ENCODE data around the gene NEIL1.

DNA sequence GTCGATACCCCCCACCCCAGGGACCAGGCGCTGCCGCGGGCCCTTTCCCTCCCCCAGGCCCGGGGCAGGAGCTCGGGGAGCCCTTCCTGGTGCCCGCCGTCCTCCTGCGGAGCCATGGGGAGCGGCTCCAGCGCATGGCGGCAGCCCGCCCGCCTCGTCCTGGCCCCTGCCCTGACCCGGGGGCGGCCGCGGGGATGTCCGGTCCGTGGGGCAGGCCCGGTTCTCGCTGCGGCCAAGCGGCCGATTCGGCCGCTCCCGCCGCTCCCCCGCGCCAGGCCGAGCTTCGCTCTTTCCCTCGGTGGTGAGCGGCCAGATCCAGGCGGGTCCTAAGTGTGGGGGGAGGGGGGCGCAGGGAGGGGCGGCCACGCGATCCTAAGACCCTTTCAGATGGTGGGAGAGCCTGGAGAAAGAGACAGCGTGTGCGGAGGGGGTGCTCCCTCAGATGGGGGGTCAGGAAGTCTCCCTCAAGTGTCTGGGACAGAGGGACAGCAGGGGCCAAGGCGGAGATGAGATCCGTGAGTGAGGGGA is 1.3 kb downstream of the NEIL1 start:
- TF ChIP-seq, protein P1, sequence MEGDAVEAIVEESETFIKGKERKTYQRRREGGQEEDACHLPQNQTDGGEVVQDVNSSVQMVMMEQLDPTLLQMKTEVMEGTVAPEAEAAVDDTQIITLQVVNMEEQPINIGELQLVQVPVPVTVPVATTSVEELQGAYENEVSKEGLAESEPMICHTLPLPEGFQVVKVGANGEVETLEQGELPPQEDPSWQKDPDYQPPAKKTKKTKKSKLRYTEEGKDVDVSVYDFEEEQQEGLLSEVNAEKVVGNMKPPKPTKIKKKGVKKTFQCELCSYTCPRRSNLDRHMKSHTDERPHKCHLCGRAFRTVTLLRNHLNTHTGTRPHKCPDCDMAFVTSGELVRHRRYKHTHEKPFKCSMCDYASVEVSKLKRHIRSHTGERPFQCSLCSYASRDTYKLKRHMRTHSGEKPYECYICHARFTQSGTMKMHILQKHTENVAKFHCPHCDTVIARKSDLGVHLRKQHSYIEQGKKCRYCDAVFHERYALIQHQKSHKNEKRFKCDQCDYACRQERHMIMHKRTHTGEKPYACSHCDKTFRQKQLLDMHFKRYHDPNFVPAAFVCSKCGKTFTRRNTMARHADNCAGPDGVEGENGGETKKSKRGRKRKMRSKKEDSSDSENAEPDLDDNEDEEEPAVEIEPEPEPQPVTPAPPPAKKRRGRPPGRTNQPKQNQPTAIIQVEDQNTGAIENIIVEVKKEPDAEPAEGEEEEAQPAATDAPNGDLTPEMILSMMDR (IDR thresholded peaks at IDR 0.05) = no peak
- TF ChIP-seq POLR2A (IDR thresholded peaks at IDR 0.05) = no peak

All from testis (tissue), 2 donors.